Dermis microvascular lymphatic vessel endothelial cell (primary cell): Measurements from ENCODE around the gene MSL1. TPM values are rescaled to one million over a fixed set of nuclear protein-coding genes. Genes with fewer than 3 reads are reported as not detected.

Source experiments
- DNase-seq, 2 donors: peaks; one replicate each; pipeline versions ENCODE4 v3.0.0 to v3.0.0-alpha.2; 2010; ENCODE audit warnings: low read depth in 2 of 2
- total RNA-seq: library from RNA; depleted of rRNA; stranded (reverse); fragments of >200 nt; gene quantifications from 2 replicates; pipeline ENCODE4 v1.2.1, GENCODE V29; 2014

MSL1 gene
- total RNA-seq, 1 donor from 2014 or later, result 29.0 TPM

GRCh38 chr17:40091691-40092397, 29.9 kb upstream of the MSL1 start:
- DNase-seq, result no peak

GRCh38 chr17:40092581-40092980, 29.2 kb upstream of the MSL1 start:
- DNase-seq, result no peak

DNA sequence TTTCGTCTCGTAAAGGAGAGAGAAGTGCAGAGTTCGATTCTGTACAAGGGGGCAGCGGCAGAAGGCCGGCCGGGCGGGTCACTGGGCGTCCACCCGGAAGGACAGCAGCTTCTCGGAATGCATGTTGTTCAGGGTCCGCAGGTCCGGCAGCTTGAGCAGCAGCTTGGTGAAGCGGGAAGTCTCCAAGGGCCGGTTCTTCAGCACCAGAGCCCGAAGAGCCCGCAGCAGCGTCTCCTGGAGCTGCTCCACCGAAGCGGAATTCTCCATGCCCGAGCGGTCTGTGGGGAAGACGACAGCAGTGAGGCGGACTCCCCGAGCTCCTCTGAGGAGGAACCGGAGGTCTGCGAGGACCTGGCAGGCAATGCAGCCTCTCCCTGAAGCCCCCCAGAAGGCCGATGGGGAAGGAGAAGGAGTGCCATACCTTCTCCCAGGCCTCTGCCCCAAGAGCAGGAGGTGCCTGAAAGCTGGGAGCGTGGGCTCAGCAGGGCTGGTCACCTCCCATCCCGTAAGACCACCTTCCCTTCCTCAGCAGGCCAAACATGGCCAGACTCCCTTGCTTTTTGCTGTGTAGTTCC, 28.7 kb upstream of the MSL1 start:
- no peak for DNase-seq

DNA sequence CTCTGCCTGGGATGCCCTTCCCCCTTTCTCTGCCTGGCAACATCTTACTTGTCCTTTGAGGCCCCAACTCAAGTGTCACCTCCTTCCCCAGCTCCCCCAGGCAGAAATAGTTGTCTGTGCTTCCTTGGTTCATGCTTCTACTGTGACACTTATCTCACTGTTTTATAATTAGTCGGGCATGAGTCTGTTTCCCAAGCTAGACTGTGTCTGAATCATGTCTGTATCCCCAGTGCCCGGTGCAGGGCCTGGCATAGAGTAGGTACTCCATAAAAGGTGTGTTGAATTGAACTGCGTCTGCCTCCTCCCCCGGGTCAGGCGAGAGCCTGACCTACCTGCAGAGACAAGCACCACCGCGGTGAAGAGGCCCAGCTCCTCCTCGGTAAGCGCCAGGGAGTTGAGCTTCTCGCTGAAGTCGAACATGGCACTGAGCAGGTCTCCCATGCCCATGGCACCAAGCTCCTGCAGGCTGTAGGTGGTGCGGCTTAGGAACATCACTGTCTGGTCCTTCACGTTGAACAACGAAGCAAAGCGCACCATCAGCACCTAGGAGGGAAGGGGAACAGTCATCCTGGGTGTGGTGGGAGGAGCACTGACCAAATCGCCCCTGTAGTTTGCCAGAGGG, 28.1 kb upstream of the MSL1 start:
- no peak for DNase-seq

DNA sequence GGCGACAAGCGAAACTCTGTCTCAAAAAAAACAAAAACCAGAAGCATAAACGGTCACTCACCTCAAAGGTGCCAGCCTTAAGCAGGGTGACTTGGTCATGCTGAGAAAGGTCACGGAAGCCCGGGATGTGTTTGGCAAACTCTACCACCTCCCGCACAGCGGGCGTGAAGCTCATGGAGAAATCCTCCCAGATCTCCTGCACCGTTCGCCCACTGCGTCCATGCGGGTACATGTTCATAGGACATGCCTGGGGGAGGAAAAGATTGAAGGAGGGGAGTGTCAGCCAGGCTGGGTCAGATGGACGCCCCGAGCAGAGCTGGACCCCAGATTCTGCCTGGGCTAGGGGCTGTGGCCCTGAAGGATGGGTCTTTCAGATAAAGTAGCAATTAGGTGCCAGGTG, 26.9 kb upstream of the MSL1 start:
- no peak for DNase-seq

DNA sequence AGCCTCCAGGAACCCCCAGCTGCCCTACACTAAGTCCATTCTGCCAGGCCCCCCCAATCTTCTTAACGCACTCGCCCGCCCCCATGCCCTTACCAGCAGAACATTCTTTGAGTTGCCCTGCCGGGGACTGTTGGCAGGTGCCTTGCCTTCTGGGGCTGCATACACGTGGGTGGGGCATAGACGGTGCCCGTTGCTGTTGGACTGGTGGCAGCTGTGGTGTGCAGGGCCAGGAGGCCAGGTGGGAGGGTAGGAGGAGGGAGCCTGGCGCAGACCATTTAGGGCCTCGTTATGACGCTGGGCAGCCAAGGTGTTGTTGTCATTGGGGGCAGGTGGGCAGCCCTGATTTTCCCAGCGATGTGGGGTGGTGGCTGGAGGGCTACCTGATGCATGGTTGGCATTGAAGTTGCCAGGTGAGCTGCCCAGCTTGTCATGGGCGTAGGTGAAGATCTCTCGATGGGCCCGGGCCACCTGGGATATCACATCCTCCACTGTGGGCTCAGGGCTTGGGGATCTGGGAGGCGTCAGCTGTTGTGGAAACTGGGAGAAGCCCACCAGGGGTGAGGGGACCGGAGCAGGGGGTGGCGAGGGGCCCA, 26.3 kb upstream of the MSL1 start:
- no peak for DNase-seq

- DNase-seq, result peak; percentile 74 to 87
These were observed 25.6 kb upstream of the MSL1 start for GRCh38 chr17:40095944-40096791.

DNA sequence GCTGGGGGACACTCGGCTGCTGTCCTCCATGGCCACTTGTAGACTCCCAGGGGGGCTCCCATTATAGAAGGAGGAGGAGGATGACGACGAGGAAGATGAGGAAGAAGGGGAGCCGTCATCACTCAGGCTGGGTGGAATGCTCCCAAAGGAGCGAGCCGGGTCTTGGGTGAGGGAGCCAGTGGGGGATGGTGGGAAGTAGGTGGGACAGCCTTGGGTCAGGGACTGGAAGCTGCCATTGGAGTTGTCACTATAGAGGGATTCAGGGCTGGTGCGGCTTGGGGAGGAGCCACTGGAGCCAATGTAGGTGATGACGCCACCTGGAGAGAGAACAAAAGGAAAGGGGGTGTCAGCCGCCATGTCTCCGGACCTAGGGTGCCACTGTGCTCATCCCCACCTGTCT, 24.7 kb upstream of the MSL1 start:
- no peak for DNase-seq

- no peak for DNase-seq
These were observed 23.6 kb upstream of the MSL1 start for GRCh38 chr17:40097931-40098845.

GRCh38 chr17:40098846-40099618, 22.7 kb upstream of the MSL1 start:
- peak; percentile 92 to 96 for DNase-seq

- DNase-seq, result no peak
These were observed 22.0 kb upstream of the MSL1 start for GRCh38 chr17:40099619-40100418.

DNA sequence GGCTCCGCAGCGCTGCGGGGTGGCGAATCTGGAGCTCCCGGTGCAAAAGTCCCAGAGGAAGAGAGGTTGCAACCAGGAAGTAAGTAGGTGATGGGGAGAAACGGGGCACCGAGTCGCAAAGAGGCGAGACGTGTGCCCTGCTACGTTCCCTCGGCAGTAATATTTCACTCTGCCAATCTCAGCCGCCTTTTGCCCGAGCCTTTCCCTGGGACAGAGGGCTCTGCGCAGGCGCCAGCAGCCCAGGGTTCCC, 21.4 kb upstream of the MSL1 start, which contains the start of gene NR1D1:
Gene NR1D1, minus strand, starts transcription at position 171 of the 250 bp plus-strand sequence. CDS start 495 bp downstream, outside the sequence.
- DNase-seq, result no peak

- peak; percentile 97 to 99 for DNase-seq
These were observed 21.0 kb upstream of the MSL1 start for GRCh38 chr17:40100669-40101366.

DNA sequence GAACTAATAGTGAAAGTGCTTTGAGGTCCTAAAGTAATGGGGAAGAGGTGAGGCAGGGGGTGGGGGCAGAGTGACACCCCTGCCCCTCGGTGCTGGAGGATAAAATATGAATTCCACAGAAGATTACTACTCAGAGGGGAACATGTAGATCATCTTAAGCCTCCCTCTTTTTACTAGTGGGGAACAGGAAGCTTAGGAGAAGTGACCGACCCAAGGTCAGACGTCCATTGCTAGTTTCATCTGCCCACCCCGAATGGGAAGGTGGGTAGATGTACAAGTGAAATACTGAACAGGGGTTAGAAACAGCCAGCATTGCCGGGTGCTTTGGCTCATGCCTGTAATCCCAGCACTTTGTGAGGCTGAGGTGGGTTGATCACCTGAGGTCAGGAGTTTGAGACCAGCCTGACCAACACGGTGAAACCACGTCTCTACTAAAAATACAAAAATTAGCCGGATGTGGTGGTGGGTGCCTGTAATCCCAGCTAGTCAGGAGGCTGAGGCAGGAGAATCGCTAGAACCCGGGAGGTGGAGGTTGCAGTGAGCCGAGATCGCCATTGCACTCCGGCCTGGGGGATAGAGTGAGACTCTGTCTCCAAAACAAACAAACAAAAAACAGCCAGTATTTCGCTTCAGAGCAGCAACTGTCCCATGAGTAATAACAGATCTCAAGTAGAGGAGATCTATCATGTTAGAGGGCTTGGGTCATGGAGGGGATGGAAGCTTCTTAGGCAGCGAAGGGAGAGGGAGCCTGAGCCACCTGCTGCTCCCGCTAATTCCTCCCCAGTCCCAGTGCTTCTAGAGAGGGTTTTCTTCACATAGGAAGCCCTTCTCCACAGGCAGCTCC, 20.2 kb upstream of the MSL1 start:
- no peak for DNase-seq

GRCh38 chr17:40103071-40103661, 18.6 kb upstream of the MSL1 start:
- no peak for DNase-seq

DNA sequence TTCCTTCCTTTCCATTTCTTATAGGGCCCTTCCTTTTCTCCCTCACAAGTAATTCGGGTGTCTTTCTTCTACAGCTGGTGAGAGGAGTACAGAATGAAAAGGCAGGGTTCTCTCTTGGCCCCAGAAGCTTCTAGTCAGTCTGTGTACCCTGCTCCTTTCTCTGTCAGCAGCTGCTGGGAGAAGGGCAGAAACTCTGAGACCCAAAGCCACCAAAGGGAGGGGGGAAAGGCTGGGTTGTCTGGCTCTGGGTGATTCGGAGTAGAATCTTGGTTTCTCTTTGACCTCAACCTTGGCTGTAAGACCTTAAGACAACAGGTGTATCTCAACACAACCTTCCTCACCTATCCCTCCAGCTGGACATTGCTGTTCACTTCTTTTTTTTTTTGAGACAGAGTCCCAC, 18.1 kb upstream of the MSL1 start:
- no peak for DNase-seq
